Colonic mucosa (tissue), 4 donors: ENCODE data around the gene CCDC91. TPM values are rescaled to one million over a fixed set of nuclear protein-coding genes. Genes with fewer than 3 reads are reported as not detected.
"Not testable (repeated sequence)": the region's sequence is repeated elsewhere in the genome, so short reads cannot be mapped to it uniquely, and the experiment has no call there.

ENCODE experiments used
- DNase-seq: peaks from one replicate; pipeline ENCODE4 v3.0.0-alpha.2; 2020
- H3K27ac ChIP-seq: fragments of 200-600 bp; one replicate; pipeline ENCODE4 v1.8.0; 2021
- H3K27me3 ChIP-seq: fragments of 200-600 bp; one replicate; pipeline ENCODE4 v1.8.0; 2021
- H3K36me3 ChIP-seq: fragments of 200-600 bp; one replicate; pipeline ENCODE4 v1.8.0; 2021
- H3K4me1 ChIP-seq: fragments of 200-600 bp; one replicate; pipeline ENCODE4 v1.8.0; 2021; ENCODE audit warnings: mild to moderate bottlenecking
- H3K4me3 ChIP-seq: fragments of 200-600 bp; one replicate; pipeline ENCODE4 v1.8.0; 2021
- H3K9ac ChIP-seq, 2 donors: one replicate each; pipeline ENCODE4 v1.7.0; 2013; ENCODE audit warnings: control low read depth in 2 of 2, low read depth in 2 of 2, low read length in 2 of 2
- H3K9me3 ChIP-seq: fragments of 200-600 bp; one replicate; pipeline ENCODE4 v1.8.0; 2021
- CTCF ChIP-seq: fragments of 200-600 bp; IDR thresholded peaks from one replicate; pipeline ENCODE4 v1.8.0; 2022; ENCODE audit warnings: antibody characterized with exemption, mild to moderate bottlenecking
- intact Hi-C: fragments of 100-400 bp; cut with DNase I; formaldehyde crosslinking; loops from one replicate; pipeline ENCODE4 v1.14.1; 2022
- total RNA-seq, 2 donors: library from RNA; stranded (reverse); fragmentation: NEBNext Ultra II Directional in 1 of 2; extraction: Animal tissue kit (Norgen Biotek cat#: 25700) in 1 of 2; gene quantifications; one replicate each; pipeline ENCODE4 v1.2.1, GENCODE V29; 2021
- donor health status: healthy.
- donor health status: DM: no; HTN: no; CAD: no.
- donor health status: DM: no; HTN: no; CAD: no.

Gene CCDC91
- total RNA-seq, 2 donors from 2014 or later: 15.6 to 20.5 TPM

- Histone ChIP-seq H3K9me3 (no peaks in the 10 kb centered on the region), H3K9ac (no peak overlapping the region)
These were observed 128.0 kb downstream of the CCDC91 start for GRCh38 chr12:28318273-28318672.

GRCh38 chr12:28320353-28320752 lies 130.1 kb downstream of the CCDC91 start:
- intact Hi-C loops: no loop called here
- H3K4me1 ChIP-seq: no peaks in the 10 kb centered on the region

More at GRCh38 chr12:28318273-28318672, 128.0 kb downstream of the CCDC91 start:
- intact Hi-C loops: no loop called here
- TF ChIP-seq CTCF: no peak
- Histone ChIP-seq H3K36me3 (no peaks in the 10 kb centered on the region), H3K4me1 (no peaks in the 10 kb centered on the region), H3K27ac (no peak overlapping the region), H3K4me3 (no peak overlapping the region), H3K27me3 (no peaks in the 10 kb centered on the region)
- DNase-seq: no peak

DNA sequence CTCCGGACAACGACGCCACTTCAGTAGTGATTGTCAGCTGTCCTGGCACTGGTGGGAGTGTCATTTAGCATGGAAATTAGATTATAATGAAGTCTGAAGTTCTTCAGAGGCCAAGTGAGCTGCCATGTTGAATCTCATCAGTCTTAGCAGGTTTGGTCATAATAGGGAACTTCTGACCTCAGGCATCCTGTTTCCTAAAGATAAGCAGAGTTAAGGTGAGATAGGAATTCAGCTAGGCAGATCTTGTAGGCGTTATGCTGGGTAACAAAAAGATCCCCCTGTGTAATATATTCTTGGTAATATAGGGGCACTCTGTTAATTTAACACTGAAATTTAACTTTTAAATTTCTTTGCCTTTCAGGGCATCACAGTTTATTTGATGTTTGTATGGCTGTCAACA lies 137.5 kb downstream of the CCDC91 start:
- no peaks in the 10 kb centered on the region for H3K4me1 ChIP-seq
- no peaks in the 10 kb centered on the region for H3K36me3 ChIP-seq

More at GRCh38 chr12:28320353-28320752, 130.1 kb downstream of the CCDC91 start:
- no peaks in the 10 kb centered on the region for H3K27me3 ChIP-seq
- no peak for TF ChIP-seq CTCF
- H3K4me3 ChIP-seq: no peak overlapping the region
- no peak for DNase-seq
- no peaks in the 10 kb centered on the region for H3K36me3 ChIP-seq
- H3K9ac ChIP-seq: no peak overlapping the region
- H3K27ac ChIP-seq: no peak overlapping the region
- no peaks in the 10 kb centered on the region for H3K9me3 ChIP-seq

GRCh38 chr12:28328967-28329366 lies 138.7 kb downstream of the CCDC91 start:
- DNase-seq: no peak
- intact Hi-C loops: no loop called here
- no peaks in the 10 kb centered on the region for H3K27me3 ChIP-seq
- H3K4me1 ChIP-seq: no peaks in the 10 kb centered on the region
- no peaks in the 10 kb centered on the region for H3K36me3 ChIP-seq
- H3K4me3 ChIP-seq: no peak overlapping the region
- TF ChIP-seq CTCF: no peak
- no peak overlapping the region for H3K9ac ChIP-seq
- H3K9me3 ChIP-seq: no peaks in the 10 kb centered on the region
- H3K27ac ChIP-seq: no peak overlapping the region

More for the DNA sequence above, 137.5 kb downstream of the CCDC91 start:
- no peak overlapping the region for H3K4me3 ChIP-seq
- H3K27ac ChIP-seq: no peak overlapping the region
- H3K9me3 ChIP-seq: no peaks in the 10 kb centered on the region
- H3K9ac ChIP-seq: no peak overlapping the region
- no peak for DNase-seq
- TF ChIP-seq CTCF: no peak
- intact Hi-C loops: no loop called here
- no peaks in the 10 kb centered on the region for H3K27me3 ChIP-seq

DNA sequence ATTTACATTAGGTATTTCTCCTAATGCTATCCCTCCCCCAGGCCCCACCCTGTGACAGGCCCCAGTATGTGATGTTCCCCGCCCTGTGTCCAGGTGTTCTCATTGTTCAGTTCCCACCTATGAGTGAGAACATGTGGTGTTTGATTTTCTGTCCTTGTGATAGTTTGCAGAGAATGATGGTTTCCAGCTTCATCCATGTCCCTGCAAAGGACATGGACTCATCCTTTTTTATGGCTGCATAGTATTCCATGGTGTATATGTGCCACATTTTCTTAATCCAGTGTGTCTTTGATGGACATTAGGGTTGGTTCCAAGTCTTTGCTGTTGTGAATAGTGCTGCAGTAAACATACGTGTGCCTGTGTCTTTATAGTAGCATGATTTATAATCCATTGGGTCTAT lies 139.5 kb downstream of the CCDC91 start:
- H3K27me3 ChIP-seq, H3K9ac ChIP-seq, H3K27ac ChIP-seq, DNase-seq, H3K4me3 ChIP-seq, H3K9me3 ChIP-seq, H3K4me1 ChIP-seq, intact Hi-C loops, H3K36me3 ChIP-seq: not testable (repeated sequence)

DNA sequence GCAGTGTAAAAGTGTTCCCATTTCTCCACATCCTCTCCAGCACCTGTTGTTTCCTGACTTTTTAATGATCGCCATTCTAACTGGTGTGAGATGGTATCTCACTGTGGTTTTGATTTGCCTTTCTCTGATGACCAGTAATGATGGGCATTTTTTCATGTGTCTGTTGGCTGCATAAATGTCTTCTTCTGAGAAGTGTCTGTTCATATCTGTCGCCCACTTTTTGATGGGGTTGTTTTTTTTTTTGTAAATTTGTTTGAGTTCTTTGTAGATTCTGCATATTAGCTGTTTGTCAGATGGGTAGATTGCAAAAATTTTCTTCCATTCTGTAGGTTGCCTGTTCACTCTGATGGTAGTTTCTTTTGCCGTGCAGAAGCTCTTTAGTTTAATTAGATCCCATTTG lies 140.0 kb downstream of the CCDC91 start:
- DNase-seq, H3K27ac ChIP-seq, H3K27me3 ChIP-seq, H3K4me3 ChIP-seq, H3K4me1 ChIP-seq, H3K9ac ChIP-seq, H3K9me3 ChIP-seq, intact Hi-C loops, H3K36me3 ChIP-seq: not testable (repeated sequence)

- H3K27ac ChIP-seq: no peak overlapping the region
- H3K4me1 ChIP-seq: no peaks in the 10 kb centered on the region
- intact Hi-C loops: no loop called here
- H3K36me3 ChIP-seq: no peaks in the 10 kb centered on the region
- no peaks in the 10 kb centered on the region for H3K9me3 ChIP-seq
- H3K27me3 ChIP-seq: no peaks in the 10 kb centered on the region
- no peak overlapping the region for H3K4me3 ChIP-seq
- TF ChIP-seq CTCF: no peak
- no peak overlapping the region for H3K9ac ChIP-seq
- DNase-seq: no peak
These were observed 140.9 kb downstream of the CCDC91 start for GRCh38 chr12:28331130-28331529.
